GM19372 (cell line): ENCODE measurements around the gene GYG1.

ENCODE experiments used
- ATAC-seq: cut with Tn5 transposase; IDR thresholded peaks from one replicate; pipeline ENCODE4 v1.9.1; 2021; ENCODE audit warnings: mild to moderate bottlenecking, low read depth, moderate library complexity; ENCODE audit not compliant: unreplicated experiment

Gene GYG1

DNA sequence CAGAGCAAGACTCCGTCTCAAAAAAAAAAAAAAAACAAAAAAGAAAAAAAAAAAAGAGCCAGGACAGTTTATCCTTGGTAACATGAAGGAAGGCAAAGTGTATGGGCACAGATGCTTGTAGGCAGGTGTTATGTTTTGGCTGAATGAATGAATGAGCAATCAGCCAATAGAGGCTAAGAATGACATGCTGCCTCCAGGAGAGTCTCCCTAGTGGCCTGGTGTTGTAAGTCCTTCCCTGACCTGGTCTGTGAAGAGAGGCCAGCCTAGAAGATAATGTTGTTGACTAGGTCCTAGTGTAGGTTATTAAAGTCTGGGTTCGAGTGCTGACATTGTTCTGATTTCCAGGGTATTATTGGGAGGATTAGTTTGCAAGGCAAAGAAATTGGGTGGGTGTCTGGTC is 24.9 kb downstream of the GYG1 start:
- no peak for ATAC-seq

DNA sequence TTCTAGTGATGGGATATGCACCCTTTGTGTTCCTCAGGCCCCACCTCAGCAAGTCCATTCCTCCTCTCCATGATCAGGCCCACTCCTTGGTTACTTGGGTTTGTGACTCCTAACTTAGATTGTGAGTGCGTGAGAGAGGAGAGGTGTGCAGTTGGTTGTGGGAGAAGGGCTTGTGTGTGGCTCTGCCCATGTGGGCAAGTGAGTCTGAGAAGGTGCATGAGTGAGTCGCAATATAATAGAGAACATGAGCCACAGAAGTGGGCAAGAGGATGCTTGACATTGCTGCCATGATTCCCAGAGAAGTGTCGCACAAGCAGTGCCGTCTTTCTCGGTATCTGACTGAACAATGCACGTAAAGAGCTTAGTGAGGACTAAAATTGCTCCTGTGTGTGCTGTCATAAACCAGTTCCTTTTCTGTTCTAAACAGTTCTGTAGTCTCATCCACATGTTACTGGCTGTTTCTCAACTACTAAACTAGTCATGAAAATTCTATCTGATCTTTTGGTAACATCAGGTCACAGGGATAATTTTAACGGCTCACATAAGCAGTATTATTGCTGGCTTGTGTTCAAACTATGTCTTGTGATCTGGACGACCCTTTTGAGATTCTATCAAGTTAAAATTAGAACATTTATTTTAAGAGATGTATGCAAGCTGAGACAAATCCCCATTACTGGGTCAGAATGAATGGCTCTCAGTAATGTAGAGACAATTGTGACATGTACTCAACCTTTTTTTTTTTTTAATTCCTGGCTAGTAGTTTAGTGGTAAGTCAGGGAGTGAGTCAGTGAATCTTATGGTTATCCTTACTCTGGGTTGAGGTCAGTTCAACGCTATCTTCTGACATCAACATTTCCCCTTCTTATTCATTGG is 25.6 kb downstream of the GYG1 start:
- ATAC-seq = no peak

- ATAC-seq = no peak
These were observed 26.9 kb downstream of the GYG1 start for GRCh38 chr3:149018247-149018646.

DNA sequence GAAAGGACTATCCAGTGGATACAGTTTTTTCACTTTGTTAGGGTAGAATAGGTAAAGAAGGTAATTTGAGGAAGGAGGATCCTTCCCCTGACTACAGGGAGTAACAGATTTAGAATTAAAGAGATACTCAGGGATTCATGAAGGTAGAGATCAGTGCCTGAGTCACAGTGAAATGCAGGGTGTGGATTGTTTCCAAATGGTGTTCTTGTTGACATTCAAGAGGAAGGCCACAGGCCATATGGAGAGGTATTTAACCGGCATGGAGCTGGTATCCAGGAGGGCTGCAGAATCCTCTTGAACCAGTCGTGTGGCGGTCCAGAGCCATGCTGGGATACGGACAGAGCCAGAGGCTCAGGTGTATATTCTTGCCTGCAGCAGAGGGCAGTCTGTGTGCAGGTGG is 28.2 kb downstream of the GYG1 start:
- no peak for ATAC-seq

DNA sequence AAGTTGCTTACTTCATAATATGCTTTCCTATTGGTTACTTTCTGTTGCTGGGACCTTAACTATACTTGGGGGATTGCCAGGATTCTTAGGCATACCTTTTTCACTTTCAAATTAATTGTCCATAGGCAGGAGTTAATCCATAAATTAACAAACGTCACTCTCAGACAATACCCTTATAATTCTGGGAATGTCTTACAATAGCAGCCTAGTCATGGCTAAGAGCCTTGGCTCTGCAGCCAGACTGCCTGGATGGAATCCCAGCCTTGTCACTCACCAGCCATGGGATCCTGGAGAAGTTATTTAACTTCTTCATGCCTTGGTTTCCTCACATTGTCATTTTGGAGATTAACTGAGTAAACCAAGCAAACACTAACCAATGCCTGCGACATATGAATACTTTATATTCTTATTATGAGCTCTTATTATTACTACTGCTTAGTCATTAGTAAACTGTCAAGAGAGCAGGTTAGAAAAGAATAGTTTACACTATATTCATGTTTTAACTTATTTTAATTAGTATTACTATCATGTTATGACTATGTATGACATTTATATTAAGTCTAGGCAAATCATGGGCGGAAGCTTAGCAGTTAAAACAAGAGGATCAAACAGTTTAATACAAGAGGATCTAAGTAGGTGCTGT is 29.0 kb downstream of the GYG1 start:
- no peak for ATAC-seq

- ATAC-seq = no peak
These were observed 29.5 kb downstream of the GYG1 start for GRCh38 chr3:149020839-149021252.

DNA sequence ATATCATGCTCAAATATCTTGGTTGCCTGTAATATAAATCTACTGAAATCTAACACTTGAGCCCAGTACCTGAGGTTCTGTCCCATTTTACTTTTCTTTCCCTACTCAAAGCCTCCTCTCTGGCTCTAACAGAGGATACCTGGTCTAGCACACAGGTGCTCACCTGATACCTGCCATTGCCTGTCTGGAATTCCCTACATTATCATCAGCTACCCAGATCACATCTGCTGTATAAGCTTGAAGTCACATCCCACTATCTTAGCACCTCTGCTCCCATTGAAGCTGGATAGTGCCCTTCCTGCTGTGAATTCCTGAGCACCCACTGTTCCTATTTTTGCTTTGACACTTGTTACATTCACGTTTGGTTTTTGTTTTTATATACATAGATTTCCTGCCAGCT is 30.5 kb downstream of the GYG1 start:
- ATAC-seq = no peak

DNA sequence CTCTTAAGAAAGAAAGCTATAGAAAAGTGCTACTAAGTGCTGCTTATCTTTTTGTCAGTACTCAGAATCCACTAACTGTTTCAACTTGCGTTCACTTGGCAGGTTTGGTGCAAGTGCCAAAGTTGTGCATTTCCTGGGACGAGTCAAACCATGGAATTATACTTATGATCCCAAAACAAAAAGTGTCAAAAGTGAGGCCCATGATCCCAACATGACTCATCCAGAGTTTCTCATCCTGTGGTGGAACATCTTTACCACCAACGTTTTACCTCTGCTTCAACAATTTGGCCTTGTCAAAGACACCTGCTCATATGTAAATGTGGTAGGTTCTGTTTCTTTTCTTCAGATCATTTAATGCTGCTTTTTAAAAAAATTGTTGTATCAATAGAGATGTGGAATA is 32.6 kb downstream of the GYG1 start:
- no peak for ATAC-seq

- no peak for ATAC-seq
These were observed 35.4 kb downstream of the GYG1 start for GRCh38 chr3:149026718-149027117.

- no peak for ATAC-seq
These were observed 39.8 kb downstream of the GYG1 start for GRCh38 chr3:149031096-149031495.

GRCh38 chr3:149037684-149038083 is 46.3 kb downstream of the GYG1 start:
- no peak for ATAC-seq

DNA sequence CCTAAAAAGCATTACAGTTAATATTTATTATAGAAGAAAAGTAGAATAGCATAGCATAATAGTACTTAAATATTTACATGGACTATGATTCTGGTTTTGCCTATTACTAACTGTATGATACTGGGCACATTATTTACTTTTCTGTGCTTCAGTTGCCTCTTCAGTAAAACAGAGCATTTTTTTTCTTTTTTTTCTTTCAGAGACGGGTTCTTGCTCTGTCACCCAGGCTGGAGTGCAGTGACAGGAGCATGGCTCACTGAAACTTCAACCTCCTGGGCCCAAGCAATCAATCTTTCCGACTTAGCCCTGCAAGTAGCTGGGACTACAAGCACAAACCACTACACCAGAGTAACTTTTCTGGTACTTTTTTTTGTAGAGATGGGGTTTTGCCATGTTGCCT is 47.0 kb downstream of the GYG1 start:
- no peak for ATAC-seq

- ATAC-seq = peak; percentile 89
These were observed 51.5 kb downstream of the GYG1 start for GRCh38 chr3:149042789-149043386.

GRCh38 chr3:149044339-149045083 is 53.2 kb downstream of the GYG1 start:
- ATAC-seq = no peak

GRCh38 chr3:149055575-149055974 is 64.2 kb downstream of the GYG1 start:
- ATAC-seq = no peak

DNA sequence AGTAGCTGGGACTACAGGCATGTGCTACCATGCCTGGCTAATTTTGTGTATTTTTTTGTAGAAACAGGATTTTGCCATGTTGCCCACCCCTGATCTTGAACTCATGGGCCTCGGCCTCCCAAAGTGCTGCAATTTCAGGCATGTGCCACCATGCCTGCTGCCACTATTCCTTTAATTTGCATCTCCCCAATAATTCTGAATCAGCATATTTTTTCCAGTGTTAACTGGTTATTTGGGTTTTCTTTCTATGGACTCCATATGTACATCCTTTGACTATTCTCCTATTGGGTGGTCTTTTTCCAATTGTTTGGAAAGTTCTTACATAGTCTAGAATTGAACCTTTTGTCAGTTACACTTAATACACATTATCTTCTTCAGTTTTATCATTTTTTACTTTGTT is 66.9 kb downstream of the GYG1 start:
- no peak for ATAC-seq

GRCh38 chr3:149058602-149059001 is 67.3 kb downstream of the GYG1 start:
- ATAC-seq = peak; percentile 72

DNA sequence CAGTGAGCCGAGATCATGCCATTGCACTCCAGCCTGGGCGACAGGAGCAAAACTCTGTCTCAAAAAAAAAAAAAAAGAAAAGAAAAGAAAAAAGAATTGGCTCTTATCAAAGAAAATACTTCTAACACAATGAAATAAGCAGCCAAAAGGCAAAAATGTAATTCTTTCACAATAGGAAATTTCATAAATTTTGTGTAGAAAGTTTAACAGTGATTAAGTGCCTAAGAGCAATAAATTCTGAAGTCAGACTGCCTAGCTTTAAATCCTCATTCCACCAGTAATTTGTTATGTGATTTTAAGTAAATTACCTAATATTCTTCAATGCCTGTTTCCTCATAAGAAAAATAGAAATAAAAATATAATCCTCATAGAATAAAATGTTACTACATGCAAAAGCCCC is 70.4 kb downstream of the GYG1 start:
- no peak for ATAC-seq

DNA sequence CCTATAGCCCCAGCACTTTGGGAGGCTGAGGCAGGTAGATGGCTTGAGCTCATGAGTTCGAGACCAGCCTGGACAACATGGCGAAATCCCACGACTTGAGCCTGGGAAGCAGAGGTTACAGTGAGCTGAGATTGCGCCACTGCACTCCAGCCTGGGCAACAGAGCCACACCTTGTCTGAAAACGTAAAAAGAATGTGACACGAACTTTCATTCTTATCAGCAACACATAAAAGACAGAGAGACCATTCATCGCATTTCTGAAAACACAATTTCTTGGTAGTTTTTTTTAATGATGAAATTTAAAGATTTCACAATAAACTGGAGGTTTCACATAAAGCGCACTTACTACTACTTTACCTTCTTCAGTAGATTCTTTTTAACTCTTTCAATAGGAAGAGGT is 76.5 kb downstream of the GYG1 start:
- ATAC-seq = no peak
